GM19467 (cell line): ENCODE measurements around the gene CABLES1.
"Not testable (repeated sequence)": the region's sequence is repeated elsewhere in the genome, so short reads cannot be mapped to it uniquely, and the experiment has no call there.

ENCODE experiments used
- ATAC-seq: cut with Tn5 transposase; IDR thresholded peaks from one replicate; pipeline ENCODE4 v1.9.1; 2021; ENCODE audit warnings: mild to moderate bottlenecking, moderate library complexity; ENCODE audit not compliant: unreplicated experiment

Gene CABLES1

GRCh38 chr18:23134780-23135549 is at the start of gene CABLES1:
Gene CABLES1 (plus strand): TSS chr18:23135485. CDS start chr18:23135763, 278 bp downstream.
- ATAC-seq = no peak

- no peak for ATAC-seq
Measured at GRCh38 chr18:23087352-23087751, 47.9 kb upstream of the CABLES1 start.

GRCh38 chr18:23088310-23088709 is 47.0 kb upstream of the CABLES1 start:
- no peak for ATAC-seq

- peak; percentile 75 for ATAC-seq
Measured at GRCh38 chr18:23091017-23091993, 44.0 kb upstream of the CABLES1 start.

GRCh38 chr18:23092121-23092520 is 43.2 kb upstream of the CABLES1 start:
- no peak for ATAC-seq

- not testable (repeated sequence) for ATAC-seq
Measured at GRCh38 chr18:23093130-23093529, 42.2 kb upstream of the CABLES1 start.

GRCh38 chr18:23093772-23094171 is 41.5 kb upstream of the CABLES1 start:
- ATAC-seq = no peak

- no peak for ATAC-seq
Measured at GRCh38 chr18:23094411-23095190, 40.7 kb upstream of the CABLES1 start.

- ATAC-seq = no peak
Measured at GRCh38 chr18:23095463-23095862, 39.8 kb upstream of the CABLES1 start.

- not testable (repeated sequence) for ATAC-seq
Measured at GRCh38 chr18:23097016-23097415, 38.3 kb upstream of the CABLES1 start.

GRCh38 chr18:23099621-23100020 is 35.7 kb upstream of the CABLES1 start:
- ATAC-seq = no peak

- ATAC-seq = no peak
Measured at GRCh38 chr18:23101861-23102432, 33.3 kb upstream of the CABLES1 start.

- no peak for ATAC-seq
Measured at GRCh38 chr18:23102493-23103261, 32.6 kb upstream of the CABLES1 start.

- ATAC-seq = no peak
Measured at GRCh38 chr18:23103449-23103848, 31.8 kb upstream of the CABLES1 start.

GRCh38 chr18:23105030-23105429 is 30.3 kb upstream of the CABLES1 start:
- no peak for ATAC-seq

- no peak for ATAC-seq
Measured at GRCh38 chr18:23105581-23106219, 29.6 kb upstream of the CABLES1 start.

GRCh38 chr18:23106575-23106974 is 28.7 kb upstream of the CABLES1 start:
- no peak for ATAC-seq

- no peak for ATAC-seq
Measured at GRCh38 chr18:23107718-23108117, 27.6 kb upstream of the CABLES1 start.

- no peak for ATAC-seq
Measured at GRCh38 chr18:23108496-23108895, 26.8 kb upstream of the CABLES1 start.
